ENCODE results near the gene CFAP46. TPM values are rescaled to one million over a fixed set of nuclear protein-coding genes. Genes with fewer than 3 reads are reported as not detected.

The CFAP46 gene
- total and polyA plus RNA-seq, 10 of the 15 experiments (the other 5 are each of a cell fraction or from before 2014, with no cell fraction given), result 0.01 to 0.18 (median 0.03) TPM; not detected in 7

GRCh38 chr10:132973903-132974241, 31.5 kb upstream of the CFAP46 start (continued):
- no peak for TF ChIP-seq ZNF687 (IDR thresholded peaks at IDR 0.05)
- TF ChIP-seq SRF (IDR thresholded peaks at IDR 0.05; ENCODE audit: low read depth in 2 of 2, low read length in 2 of 2), result no peak
- no peak for TF ChIP-seq SUPT20H (IDR thresholded peaks at IDR 0.05; ENCODE audit: borderline replicate concordance, control insufficient read depth, low read depth, low read length)
- no peak for TF ChIP-seq TCF7 (IDR thresholded peaks at IDR 0.05; ENCODE audit: borderline replicate concordance)

DNA sequence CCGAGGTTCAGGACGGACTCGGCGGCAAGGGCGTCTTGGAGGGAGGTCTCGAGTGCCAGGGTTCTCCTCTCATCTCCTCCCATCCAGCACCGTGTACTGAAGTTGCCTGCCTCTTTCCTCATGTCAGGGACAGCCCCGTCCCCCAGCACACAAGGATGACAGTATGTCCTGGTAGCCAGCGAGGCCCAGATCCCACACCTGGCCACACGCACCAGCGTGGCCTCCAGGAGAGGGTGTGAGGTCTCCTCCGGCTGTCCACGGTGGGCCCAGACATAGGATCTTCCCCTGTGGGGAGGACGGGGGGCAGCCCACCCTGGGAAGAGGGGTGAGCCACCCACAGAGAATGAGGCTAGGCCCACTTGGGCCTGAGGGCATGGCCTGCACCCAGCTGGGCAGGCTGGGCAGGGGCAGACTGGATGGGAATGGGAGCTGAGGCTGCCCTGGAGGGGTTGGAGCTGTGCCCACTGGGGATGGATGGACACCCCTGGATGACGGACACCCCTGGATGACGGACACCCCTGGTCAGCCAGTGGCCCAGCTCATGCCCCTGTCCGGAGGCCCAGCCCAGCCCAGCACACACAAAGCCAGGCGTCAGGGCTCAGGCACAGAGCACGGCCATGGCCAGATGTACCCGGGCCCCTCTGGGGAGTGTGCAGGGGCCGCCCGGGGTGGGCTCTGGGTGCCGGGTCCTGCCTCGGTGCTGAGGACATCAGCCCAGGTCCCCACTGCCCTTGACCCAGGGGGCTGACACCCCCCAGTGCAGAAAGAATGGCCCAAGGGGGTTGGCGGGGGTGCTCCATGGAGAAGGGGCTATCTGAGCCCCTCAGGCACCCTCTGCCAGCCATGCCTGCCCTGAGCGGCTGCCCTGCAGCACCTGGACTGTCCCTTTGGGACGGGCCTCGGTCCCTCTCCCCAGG, 30.9 kb upstream of the CFAP46 start:
- CTCF ChIA-PET, result no interaction called here
- no peaks in the 10 kb centered on the region for H3K79me2 ChIP-seq (ENCODE audit: control insufficient read depth, insufficient read depth, low read length)
- H4K20me1 ChIP-seq (ENCODE audit: control insufficient read depth, insufficient read depth), result no peaks in the 10 kb centered on the region
- no peak for FAIRE-seq
- in situ Hi-C loops (cut with MboI), result no loop called here
- no peak for ATAC-seq
- RAD21 ChIA-PET (ENCODE audit: unreplicated experiment), result no interaction called here
- H3K4me2 ChIP-seq (ENCODE audit: control insufficient read depth, insufficient read depth), result no peak overlapping the region
- H3K27ac ChIP-seq (ENCODE audit: control insufficient read depth, insufficient read depth), result no peak overlapping the region
- no TSS peak for BruUV-seq (replicated peaks)
- no peak overlapping the region for H3K9ac ChIP-seq (ENCODE audit: control insufficient read depth, insufficient read depth, low read length)
- 39% methylated on average over 27 of the region's 28 CpGs for WGBS (ENCODE audit: insufficient coverage, insufficient replicate concordance, low lambda C conversion rate, missing lambda C conversion rate)
- TF ChIP-seq BRCA1 (IDR thresholded peaks at IDR 0.05; ENCODE audit: low read depth, low read length) (no peak), ZNF217 (IDR thresholded peaks at IDR 0.05) (no peak), PAX5 (IDR thresholded peaks at IDR 0.05; ENCODE audit: borderline replicate concordance, low read depth, low read length) (no peak), RAD21 (IDR thresholded peaks at IDR 0.05; ENCODE audit: insufficient read depth, low read depth, low read length) (no peak)
- no peaks in the 10 kb centered on the region for H3K27me3 ChIP-seq (replicated peaks in 1 of 2; ENCODE audit: control insufficient read depth in 2 of 2, insufficient read depth in 2 of 2, low read length in 1 of 2)
- H3K4me3 ChIP-seq, result no peak overlapping the region
- POLR2A ChIA-PET, result no interaction called here
- intact Hi-C loops (cut with micrococcal nuclease; ENCODE audit: unreplicated experiment), result no loop called here
- no peaks in the 10 kb centered on the region for H3K4me1 ChIP-seq (ENCODE audit: control insufficient read depth, insufficient read depth, low read length)
- DNase-seq (ENCODE audit: low read depth, low spot score), result no peak
- SMC1A ChIA-PET (ENCODE audit: uncharacterized antibody, unreplicated experiment), result no interaction called here
- H3K36me3 ChIP-seq (ENCODE audit: control insufficient read depth in 2 of 2, insufficient read depth in 2 of 2, low read length in 1 of 2), result no peaks in the 10 kb centered on the region
- no peaks in the 10 kb centered on the region; the same call in 2 of the 3 replicates for H3K9me3 ChIP-seq (replicated peaks; ENCODE audit: control insufficient read depth, insufficient read depth, low read length)
- no peak overlapping the region for H2AFZ ChIP-seq (ENCODE audit: control insufficient read depth, low read depth, low read length)
